RPMI7951 (cell line): ENCODE results near the gene VEPH1. TPM values are rescaled to one million over a fixed set of nuclear protein-coding genes. Genes with fewer than 3 reads are reported as not detected.

Experiments
- DNase-seq: peaks from one replicate; pipeline ENCODE4 v3.0.0-alpha.2; 2012; ENCODE audit warnings: low read depth
- total RNA-seq: library from RNA; depleted of rRNA; stranded (reverse); fragments of >200 nt; shearing (Covaris generic); gene quantifications from 2 replicates; pipeline ENCODE4 v1.2.3, GENCODE V29; 2014

Gene VEPH1
- total RNA-seq, 1 experiment from 2014 or later, result 85.5 TPM

GRCh38 chr3:157263027-157263426, 240.2 kb downstream of the VEPH1 start:
- no peak for DNase-seq

GRCh38 chr3:157261000-157261399, 242.2 kb downstream of the VEPH1 start:
- peak; percentile 86 for DNase-seq

- DNase-seq, result no peak
These were observed 243.4 kb downstream of the VEPH1 start for GRCh38 chr3:157259825-157260224.

GRCh38 chr3:157257101-157257500, 246.1 kb downstream of the VEPH1 start:
- DNase-seq, result no peak

- no peak for DNase-seq
These were observed 247.4 kb downstream of the VEPH1 start for GRCh38 chr3:157255797-157256196.

GRCh38 chr3:157251685-157252084, 251.5 kb downstream of the VEPH1 start:
- DNase-seq, result no peak

GRCh38 chr3:157249606-157250005, 253.6 kb downstream of the VEPH1 start:
- no peak for DNase-seq

- DNase-seq, result peak; percentile 93
These were observed 254.4 kb downstream of the VEPH1 start for GRCh38 chr3:157248590-157249422.

GRCh38 chr3:157247391-157247790, 255.8 kb downstream of the VEPH1 start:
- no peak for DNase-seq

- no peak for DNase-seq
These were observed 260.4 kb downstream of the VEPH1 start for GRCh38 chr3:157242836-157243235.

GRCh38 chr3:157241599-157241998, 261.6 kb downstream of the VEPH1 start:
- no peak for DNase-seq

GRCh38 chr3:157240408-157240807, 262.8 kb downstream of the VEPH1 start:
- DNase-seq, result no peak

- DNase-seq, result peak; percentile 65
These were observed 264.0 kb downstream of the VEPH1 start for GRCh38 chr3:157239082-157239704.

- no peak for DNase-seq
These were observed 264.8 kb downstream of the VEPH1 start for GRCh38 chr3:157238457-157238856.

GRCh38 chr3:157237886-157238285, 265.3 kb downstream of the VEPH1 start:
- DNase-seq, result no peak

GRCh38 chr3:157235291-157235690, 267.9 kb downstream of the VEPH1 start:
- DNase-seq, result no peak

- no peak for DNase-seq
These were observed 269.3 kb downstream of the VEPH1 start for GRCh38 chr3:157233923-157234322.

- DNase-seq, result no peak
These were observed 271.1 kb downstream of the VEPH1 start for GRCh38 chr3:157232141-157232540.

- peak; percentile 19 for DNase-seq
These were observed 272.1 kb downstream of the VEPH1 start for GRCh38 chr3:157231071-157231470.

- DNase-seq, result peak; percentile 35
These were observed 276.9 kb downstream of the VEPH1 start for GRCh38 chr3:157226173-157226847.

- no peak for DNase-seq
These were observed 278.2 kb downstream of the VEPH1 start for GRCh38 chr3:157225001-157225400.

GRCh38 chr3:157220883-157221282, 282.3 kb downstream of the VEPH1 start:
- DNase-seq, result no peak

- no peak for DNase-seq
These were observed 283.0 kb downstream of the VEPH1 start for GRCh38 chr3:157220211-157220610.
